HG03439 (cell line): ENCODE data around the gene BPI.
"Not testable (repeated sequence)": the region's sequence is repeated elsewhere in the genome, so short reads cannot be mapped to it uniquely, and the experiment has no call there.

Experiments used
- ATAC-seq: cut with Tn5 transposase; IDR thresholded peaks from one replicate; pipeline ENCODE4 v1.9.1; 2021; ENCODE audit warnings: mild to moderate bottlenecking, moderate library complexity; ENCODE audit not compliant: unreplicated experiment

BPI gene

DNA sequence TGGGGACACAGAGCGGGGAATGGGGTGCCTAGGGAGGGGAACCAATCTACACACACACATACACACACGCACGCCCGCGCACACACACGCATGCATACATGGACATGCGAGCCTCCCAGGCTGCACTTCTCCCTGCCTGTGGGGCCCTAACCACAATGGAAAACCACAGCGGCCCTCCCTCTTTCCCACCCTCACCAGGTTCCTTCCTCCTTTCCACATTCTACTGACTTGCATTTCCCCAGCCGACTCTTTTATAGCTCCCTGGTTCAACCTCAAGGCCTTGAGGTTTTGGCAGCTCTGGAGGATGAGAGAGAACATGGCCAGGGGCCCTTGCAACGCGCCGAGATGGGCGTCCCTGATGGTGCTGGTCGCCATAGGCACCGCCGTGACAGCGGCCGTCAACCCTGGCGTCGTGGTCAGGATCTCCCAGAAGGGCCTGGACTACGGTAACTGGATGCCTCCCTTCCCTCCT, at the start of gene BPI:
Gene BPI (plus strand): TSS at position 249 of the 472 bp plus-strand sequence. CDS start 68 bp downstream, at position 317.
- no peak for ATAC-seq

DNA sequence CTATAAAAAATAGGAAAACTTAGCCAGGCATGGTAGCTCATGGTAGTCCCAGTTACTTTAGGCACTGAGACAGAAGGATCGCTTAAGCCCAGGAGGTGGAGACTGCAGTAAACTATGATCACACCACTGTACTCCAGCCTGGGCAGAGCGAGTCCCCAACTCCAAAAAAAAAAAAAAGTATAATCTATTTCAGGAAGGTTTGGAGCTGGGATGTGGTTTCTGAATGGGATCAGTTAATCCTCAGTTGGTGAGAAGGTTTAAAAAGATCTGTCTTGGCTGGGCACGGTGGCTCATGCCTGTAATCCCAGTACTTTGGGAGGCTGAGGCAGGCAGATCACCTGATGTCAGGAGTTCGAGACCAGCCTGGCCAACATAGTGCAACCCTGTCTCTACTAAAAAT, 49.3 kb upstream of the BPI start:
- not testable (repeated sequence) for ATAC-seq

DNA sequence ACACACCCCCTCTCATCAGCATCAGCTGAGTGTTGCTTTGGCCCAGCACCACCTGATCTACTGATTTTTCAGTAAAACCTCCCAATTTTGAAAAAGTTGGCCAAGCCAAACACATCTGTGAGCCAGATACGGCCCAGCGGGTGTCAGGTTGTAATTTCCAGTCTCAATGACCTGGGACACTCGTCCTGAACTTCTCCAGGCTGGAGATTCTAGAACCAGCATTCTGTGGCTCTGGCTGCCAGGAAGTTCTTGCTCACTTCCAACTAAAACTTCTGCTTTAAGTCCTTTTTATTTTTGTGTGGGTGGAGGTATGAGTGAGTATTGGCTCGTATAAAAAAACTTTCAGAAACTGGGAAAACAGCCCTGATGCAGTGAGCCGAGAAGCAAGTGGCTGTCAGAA, 48.6 kb upstream of the BPI start:
- no peak for ATAC-seq

GRCh38 chr20:38256021-38256420, 47.9 kb upstream of the BPI start:
- no peak for ATAC-seq

- ATAC-seq, result no peak
Measured at GRCh38 chr20:38256966-38257365, 47.0 kb upstream of the BPI start.

GRCh38 chr20:38258545-38259215, 45.3 kb upstream of the BPI start:
- ATAC-seq, result no peak

GRCh38 chr20:38260025-38260377, 44.0 kb upstream of the BPI start:
- no peak for ATAC-seq

- ATAC-seq, result no peak
Measured at GRCh38 chr20:38260378-38261053, 43.4 kb upstream of the BPI start, which contains the start of gene KIAA1755. Gene KIAA1755 (minus strand): TSS chr20:38260735. CDS start chr20:38260500, 235 bp downstream.

- no peak for ATAC-seq
Measured at GRCh38 chr20:38261054-38261390, 42.9 kb upstream of the BPI start.

- ATAC-seq, result no peak
Measured at GRCh38 chr20:38262931-38263330, 41.0 kb upstream of the BPI start.

DNA sequence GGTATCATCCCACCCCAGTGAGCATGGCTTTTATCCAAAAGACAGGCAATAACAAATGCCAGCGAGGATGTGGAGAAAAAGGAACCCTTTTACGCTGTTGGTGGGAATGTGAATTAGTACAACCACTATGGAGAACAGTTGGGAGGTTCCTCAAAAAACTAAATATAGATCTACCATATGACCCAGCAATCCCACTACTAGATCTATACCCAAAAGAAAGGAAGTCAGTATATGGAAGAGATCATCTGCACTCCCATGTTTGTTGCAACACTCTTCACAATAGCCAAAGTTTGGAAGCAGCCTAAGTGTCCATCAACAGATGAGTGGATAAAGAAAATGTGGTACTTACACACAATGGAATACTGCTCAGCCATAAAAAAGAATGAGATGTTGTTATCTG, 37.5 kb upstream of the BPI start:
- ATAC-seq, result no peak

GRCh38 chr20:38267296-38267695, 36.7 kb upstream of the BPI start:
- no peak for ATAC-seq

DNA sequence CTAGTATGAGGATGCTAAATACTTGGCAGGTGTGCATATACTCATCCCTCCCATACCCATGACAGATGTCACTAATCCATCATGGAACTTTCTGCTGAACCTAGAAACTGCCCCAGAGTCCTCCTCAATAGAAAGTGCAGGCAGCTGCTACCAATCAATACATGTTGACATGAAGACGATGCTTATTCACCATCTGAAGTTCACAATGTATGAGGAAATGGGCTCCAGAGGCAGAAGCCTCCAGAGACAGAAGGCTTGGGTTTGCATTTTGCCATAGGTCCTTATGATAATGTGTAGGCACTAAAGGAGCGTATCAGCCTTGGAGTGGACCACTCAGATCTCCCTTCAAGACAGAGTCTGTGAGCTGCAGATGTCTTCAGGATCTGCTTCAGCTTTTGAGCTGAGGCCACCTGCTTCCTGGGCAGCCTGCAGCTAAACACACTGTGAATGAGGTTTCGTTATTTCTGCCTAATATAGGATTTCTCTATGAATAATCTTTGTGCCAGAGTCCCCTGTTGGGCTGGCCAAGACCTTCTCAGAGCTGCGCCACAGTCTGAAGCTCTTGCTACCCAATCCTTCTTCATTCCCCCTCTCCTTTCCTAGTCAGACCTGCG, 35.9 kb upstream of the BPI start:
- no peak for ATAC-seq

- no peak for ATAC-seq
Measured at GRCh38 chr20:38269040-38269439, 34.9 kb upstream of the BPI start.

DNA sequence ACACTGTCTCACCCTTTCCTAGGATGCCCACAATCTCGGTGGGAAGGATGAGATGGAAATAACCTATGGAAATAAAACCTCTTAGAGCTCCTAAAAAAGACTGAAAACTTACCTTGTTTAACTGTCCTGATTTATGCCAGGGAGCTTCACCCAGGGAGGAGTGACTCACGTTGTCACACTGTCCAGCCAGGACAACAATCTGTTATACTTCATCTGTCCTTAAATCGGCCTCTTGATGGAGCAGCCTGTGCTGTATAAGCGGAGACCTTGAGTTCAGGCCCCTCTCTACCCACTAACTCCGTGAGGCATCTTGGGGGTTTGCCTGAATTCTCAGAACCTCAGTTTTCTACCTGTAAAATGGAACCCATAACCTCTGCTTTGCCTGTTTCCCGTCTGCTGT, 34.2 kb upstream of the BPI start:
- no peak for ATAC-seq

DNA sequence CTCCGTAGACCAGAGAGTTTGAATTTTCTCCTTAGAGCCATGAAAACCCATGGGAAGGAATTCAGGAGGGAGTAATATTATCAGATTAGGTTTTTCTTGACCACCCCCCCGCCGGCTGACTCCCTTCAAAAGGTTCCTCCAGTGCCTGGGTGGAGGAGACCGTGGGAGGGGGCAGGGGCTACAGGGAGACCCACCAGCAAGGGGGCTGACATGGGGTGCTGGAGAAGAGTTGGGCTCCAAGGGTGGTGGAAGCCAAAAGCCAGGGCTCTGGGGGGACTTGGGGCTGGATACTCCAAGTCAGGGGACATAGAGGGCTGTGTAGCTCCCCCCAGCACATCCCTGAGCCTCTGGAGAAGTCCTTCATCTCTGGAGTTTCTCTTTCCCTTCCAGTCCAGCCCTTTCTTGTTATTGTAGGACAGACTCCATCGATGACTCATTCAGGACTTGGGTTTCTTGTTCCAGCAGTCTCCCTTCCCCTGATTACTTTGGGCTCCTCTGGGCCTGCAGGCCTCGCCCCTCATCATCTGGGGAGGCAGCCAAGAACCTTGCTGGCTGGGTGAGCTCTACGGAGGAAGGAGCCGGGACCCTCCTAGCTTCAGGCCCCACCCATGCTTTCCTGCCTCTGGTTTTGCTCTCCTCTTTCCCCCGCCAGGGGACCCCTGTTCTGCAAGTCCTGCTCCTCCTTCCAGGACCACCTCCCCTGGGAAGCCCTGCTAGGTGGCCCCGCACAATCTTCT, 32.9 kb upstream of the BPI start:
- ATAC-seq, result no peak

- ATAC-seq, result no peak
Measured at GRCh38 chr20:38271608-38272120, 32.3 kb upstream of the BPI start.

DNA sequence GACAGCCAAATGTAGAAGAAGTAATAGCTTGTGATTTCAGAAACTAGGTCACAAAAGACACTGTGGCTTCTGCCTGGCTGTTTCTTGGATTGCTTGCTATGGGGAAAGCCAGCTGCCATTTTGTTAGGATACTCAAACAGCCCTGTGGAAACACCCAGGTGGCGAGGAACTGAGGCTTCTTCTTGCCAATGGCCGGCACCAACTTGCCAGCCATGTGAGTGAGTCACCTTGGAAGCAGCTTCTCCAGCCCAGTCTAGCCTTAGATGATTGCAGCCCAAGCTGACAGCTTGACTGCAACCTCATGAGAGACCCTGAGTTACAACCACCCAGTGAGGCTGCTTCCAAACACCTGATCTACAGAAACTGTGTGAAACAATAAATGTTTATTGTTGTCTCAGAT, 31.6 kb upstream of the BPI start:
- ATAC-seq, result no peak

DNA sequence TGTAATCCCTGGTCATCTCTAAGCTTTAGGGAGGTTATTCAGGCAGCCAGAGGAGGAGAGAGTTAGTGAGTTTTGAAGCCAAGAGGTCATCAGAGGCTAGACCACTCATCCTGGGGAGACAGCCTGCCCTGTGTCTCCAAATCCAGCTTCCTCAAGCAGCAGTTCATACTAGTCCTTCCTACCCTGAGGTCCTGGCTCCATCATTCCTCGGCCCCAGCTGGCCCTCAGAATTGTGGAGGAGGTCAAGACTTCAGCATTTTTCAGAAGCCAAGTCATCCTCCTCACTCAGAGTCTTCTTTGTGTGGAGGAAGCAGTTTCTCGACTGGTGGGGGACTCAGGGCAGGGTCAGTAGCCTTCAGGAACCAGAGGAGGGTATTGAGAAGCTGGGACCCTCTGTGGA, 31.0 kb upstream of the BPI start:
- ATAC-seq, result no peak

- ATAC-seq, result no peak
Measured at GRCh38 chr20:38275815-38276550, 28.0 kb upstream of the BPI start.

- ATAC-seq, result no peak
Measured at GRCh38 chr20:38277285-38277684, 26.7 kb upstream of the BPI start.
